Peyer's patch (tissue), 4 donors: ENCODE data around the gene VTI1A. TPM values are rescaled to one million over a fixed set of nuclear protein-coding genes. Genes with fewer than 3 reads are reported as not detected.
A peak's percentile ranks its signal among the peaks of the same experiment; 100 is the strongest.

ENCODE experiments used
- DNase-seq, 3 donors: peaks; one replicate each; pipeline ENCODE4 v3.0.0-alpha.2; 2017 to 2019
- H3K27ac ChIP-seq, 4 donors: fragments of 200-600 bp; sonication (generic); one replicate each; pipeline ENCODE4 v1.5.1; 2016 to 2019
- H3K27me3 ChIP-seq, 2 donors: fragments of 200-600 bp; sonication (generic); one replicate each; pipeline ENCODE4 v1.5.1; 2019
- H3K36me3 ChIP-seq, 3 donors: fragments of 200-600 bp; sonication (generic); one replicate each; pipeline ENCODE4 v1.5.1; 2016 to 2019
- H3K4me1 ChIP-seq, 4 donors: fragments of 200-600 bp; sonication (generic); one replicate each; pipeline ENCODE4 v1.5.1; 2016 to 2019
- H3K4me3 ChIP-seq, 4 donors: fragments of 200-600 bp; sonication (generic); 1 replicate in 3 of 4; 2 replicates in 1 of 4; pipeline ENCODE4 v1.5.1; 2016 to 2019; ENCODE audit warnings: mild to moderate bottlenecking in 1 of 4
- H3K9me3 ChIP-seq, 4 donors: fragments of 200-600 bp; sonication (generic); one replicate each; pipeline ENCODE4 v1.5.1; 2016 to 2019; ENCODE audit warnings: mild to moderate bottlenecking in 1 of 4
- POLR2A ChIP-seq, 2 donors: fragments of 450-650 bp; IDR thresholded peaks; one replicate each; pipeline ENCODE4 v1.5.1; 2017; ENCODE audit warnings: antibody characterized with exemption in 2 of 2, mild to moderate bottlenecking in 2 of 2, moderate library complexity in 2 of 2
- total RNA-seq, 4 donors: library from RNA; depleted of rRNA; stranded (reverse); fragments of >200 nt; gene quantifications; one replicate each; pipeline ENCODE4 v1.1.0, GENCODE V29; 2016
- TF ChIP-seq, protein P1 (sequence below), 6 experiments: fragments of 450-650 bp in 4 of 6; fragments of 200-600 bp in 2 of 6; sonication (generic) in 1 of 6; IDR thresholded peaks; one replicate each; pipeline ENCODE4 v1.5.1; 2017 to 2019; ENCODE audit warnings: antibody characterized with exemption in 6 of 6, mild to moderate bottlenecking in 3 of 6, moderate library complexity in 1 of 6

VTI1A gene
- total RNA-seq, 4 donors from 2014 or later, result 97.2 to 710 (median 170) TPM

DNA sequence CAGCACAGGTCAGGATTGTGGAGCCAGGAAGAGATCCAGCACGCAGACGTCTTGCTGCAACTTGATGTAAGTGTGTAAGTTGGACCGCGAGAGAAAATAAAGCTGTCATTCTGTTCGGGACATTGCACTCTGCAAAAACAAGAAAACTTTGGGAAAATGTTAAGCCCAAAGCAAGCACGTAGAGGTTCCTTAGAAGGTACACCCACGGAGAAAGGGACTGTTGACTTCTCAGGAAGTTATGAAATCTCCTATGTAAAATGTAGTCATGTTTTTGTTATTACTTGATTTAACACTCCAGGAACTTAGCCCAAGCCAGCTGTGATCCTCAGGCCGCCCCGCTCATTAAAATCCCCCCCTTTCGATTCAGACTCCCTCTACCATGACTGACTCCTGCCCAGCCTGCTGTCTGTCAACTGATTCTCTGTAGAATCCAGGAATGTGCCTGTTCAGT is 307.0 kb downstream of the VTI1A start:
- H3K9me3 ChIP-seq, result no peaks in the 10 kb centered on the region
- no peak overlapping the region for H3K27ac ChIP-seq

DNA sequence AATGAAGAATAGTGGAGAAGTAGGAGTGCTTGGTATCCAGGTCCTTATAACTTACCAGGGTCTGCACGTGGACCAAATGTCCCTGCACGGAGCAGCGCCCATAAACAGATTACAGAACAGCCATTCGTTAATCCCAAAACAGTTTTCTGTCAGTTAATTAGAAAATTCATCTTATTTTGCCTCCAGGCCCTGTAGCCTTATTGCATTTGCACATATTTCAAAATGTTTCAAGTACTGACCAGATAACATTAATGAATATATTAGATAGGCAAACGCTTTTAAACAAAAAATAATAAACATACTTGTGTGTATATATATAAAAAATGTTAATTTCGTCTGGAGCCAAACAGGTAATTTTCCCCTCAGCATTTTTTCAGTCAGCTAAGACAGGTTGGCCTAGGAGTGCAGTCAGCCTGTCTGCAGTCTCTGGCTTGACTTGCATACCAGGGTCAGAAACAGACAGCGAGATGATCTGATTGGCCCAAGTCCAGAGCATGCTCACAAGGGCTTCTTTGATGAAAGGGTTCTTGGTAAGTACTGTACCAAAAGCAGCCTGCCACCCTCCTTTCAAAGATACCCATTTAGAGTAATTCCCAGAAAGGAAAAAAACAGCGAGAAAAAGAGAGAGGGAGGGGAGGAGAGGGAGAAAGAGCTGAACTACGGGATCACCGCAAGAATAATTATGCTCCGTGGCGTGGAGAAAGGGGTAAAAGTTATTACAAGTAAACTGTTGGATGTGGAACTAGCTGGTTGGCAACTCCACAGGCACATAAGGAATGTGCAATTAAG is 308.6 kb downstream of the VTI1A start:
- Histone ChIP-seq H3K27me3 (no peaks in the 10 kb centered on the region), H3K4me1 (peaks cover 0 to 24% (median 0%) of the 10 kb centered on the region in 4 donors), H3K4me3 (no peak overlapping the region), H3K36me3 (no peaks in the 10 kb centered on the region), H3K27ac (peak overlapping the region in 1 of 4 donors; percentile 22), H3K9me3 (no peaks in the 10 kb centered on the region)
- TF ChIP-seq, protein P1, sequence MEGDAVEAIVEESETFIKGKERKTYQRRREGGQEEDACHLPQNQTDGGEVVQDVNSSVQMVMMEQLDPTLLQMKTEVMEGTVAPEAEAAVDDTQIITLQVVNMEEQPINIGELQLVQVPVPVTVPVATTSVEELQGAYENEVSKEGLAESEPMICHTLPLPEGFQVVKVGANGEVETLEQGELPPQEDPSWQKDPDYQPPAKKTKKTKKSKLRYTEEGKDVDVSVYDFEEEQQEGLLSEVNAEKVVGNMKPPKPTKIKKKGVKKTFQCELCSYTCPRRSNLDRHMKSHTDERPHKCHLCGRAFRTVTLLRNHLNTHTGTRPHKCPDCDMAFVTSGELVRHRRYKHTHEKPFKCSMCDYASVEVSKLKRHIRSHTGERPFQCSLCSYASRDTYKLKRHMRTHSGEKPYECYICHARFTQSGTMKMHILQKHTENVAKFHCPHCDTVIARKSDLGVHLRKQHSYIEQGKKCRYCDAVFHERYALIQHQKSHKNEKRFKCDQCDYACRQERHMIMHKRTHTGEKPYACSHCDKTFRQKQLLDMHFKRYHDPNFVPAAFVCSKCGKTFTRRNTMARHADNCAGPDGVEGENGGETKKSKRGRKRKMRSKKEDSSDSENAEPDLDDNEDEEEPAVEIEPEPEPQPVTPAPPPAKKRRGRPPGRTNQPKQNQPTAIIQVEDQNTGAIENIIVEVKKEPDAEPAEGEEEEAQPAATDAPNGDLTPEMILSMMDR (IDR thresholded peaks at IDR 0.05), result no peak
- TF ChIP-seq POLR2A (IDR thresholded peaks at IDR 0.05), result no peak
- no peak for DNase-seq

More for the DNA sequence above, 307.0 kb downstream of the VTI1A start:
- Histone ChIP-seq H3K27me3 (no peaks in the 10 kb centered on the region), H3K36me3 (no peaks in the 10 kb centered on the region), H3K4me1 (peaks cover 0 to 30% (median 0%) of the 10 kb centered on the region in 4 donors), H3K4me3 (no peak overlapping the region)
- no peak for DNase-seq
- TF ChIP-seq POLR2A (IDR thresholded peaks at IDR 0.05), result no peak
- TF ChIP-seq, protein P1 (IDR thresholded peaks at IDR 0.05), result no peak

DNA sequence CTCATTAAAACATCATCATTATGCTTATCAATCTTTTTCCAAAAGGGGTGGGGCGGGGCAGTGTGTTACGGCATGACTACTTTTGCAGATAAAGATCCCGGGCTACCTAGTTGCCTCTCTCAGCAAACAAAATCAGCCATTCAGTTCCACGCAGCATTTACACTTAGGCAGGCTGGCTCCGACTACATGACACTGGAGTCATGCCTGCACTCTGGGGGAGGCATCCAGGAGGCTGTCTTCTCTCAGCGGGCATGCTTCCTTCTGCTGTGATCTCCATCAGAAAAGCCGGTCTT is 309.2 kb downstream of the VTI1A start:
- Histone ChIP-seq H3K9me3 (no peaks in the 10 kb centered on the region), H3K27me3 (no peaks in the 10 kb centered on the region), H3K27ac (peak overlapping the region in 1 of 4 donors; percentile 22), H3K4me1 (peaks cover 0 to 24% (median 0%) of the 10 kb centered on the region in 4 donors), H3K36me3 (no peaks in the 10 kb centered on the region), H3K4me3 (no peak overlapping the region)
- TF ChIP-seq POLR2A (IDR thresholded peaks at IDR 0.05), result no peak
- TF ChIP-seq, protein P1 (IDR thresholded peaks at IDR 0.05), result no peak
- DNase-seq, result peak in 2 of 3 donors; percentile 53 to 54

DNA sequence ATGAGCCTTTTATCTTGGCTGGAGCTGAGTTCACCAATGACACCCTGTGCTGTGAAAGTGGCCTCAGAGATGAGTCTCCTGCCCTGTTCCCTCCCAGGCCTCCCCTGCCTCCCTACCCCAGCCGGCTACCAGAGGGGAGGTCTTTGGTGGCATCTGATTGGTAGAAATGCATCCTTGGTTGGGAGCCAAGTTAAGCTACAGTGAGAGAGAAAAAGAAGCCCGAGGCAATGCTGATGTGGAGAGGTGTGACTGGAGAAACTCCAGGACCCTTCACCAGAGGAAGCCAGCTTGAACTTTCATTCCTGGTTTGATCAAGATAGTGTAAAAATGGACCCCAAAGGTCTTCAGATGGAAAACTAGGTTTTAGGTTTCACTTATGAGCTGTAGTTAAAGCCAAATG is 311.9 kb downstream of the VTI1A start:
- peaks cover 0 to 18% (median 0%) of the 10 kb centered on the region in 4 donors for H3K4me1 ChIP-seq
- no peak for TF ChIP-seq POLR2A (IDR thresholded peaks at IDR 0.05)
- TF ChIP-seq, protein P1 (IDR thresholded peaks at IDR 0.05), result no peak

DNA sequence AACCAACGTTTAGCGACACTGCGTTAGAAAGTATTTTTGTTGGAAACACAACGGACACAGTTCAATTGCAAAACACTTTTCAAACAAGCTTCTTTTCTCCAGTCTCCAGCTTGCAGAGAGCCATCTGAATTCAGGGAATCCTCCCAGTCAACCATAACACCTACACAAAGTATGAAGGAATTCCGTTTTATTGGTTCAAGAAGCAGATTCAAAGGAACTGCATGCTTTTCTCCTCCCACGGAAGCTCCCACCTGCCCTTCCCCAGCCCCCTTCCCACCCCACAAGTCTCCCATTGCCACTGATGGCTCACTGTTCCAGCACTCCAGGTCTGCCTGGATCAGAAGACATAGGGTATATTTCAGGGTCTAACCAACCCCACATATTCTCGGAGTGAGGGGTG is 312.5 kb downstream of the VTI1A start:
- Histone ChIP-seq H3K27ac (no peak overlapping the region), H3K36me3 (no peaks in the 10 kb centered on the region), H3K27me3 (no peaks in the 10 kb centered on the region), H3K4me1 (peaks cover 0 to 18% (median 0%) of the 10 kb centered on the region in 4 donors), H3K9me3 (no peaks in the 10 kb centered on the region), H3K4me3 (no peak overlapping the region)
- no peak for DNase-seq
- TF ChIP-seq, protein P1 (IDR thresholded peaks at IDR 0.05), result no peak
- TF ChIP-seq POLR2A (IDR thresholded peaks at IDR 0.05), result no peak

More for the DNA sequence above, 311.9 kb downstream of the VTI1A start:
- no peaks in the 10 kb centered on the region for H3K9me3 ChIP-seq
- no peaks in the 10 kb centered on the region for H3K27me3 ChIP-seq
- no peak overlapping the region for H3K4me3 ChIP-seq
- H3K27ac ChIP-seq, result no peak overlapping the region
- H3K36me3 ChIP-seq, result no peaks in the 10 kb centered on the region
- DNase-seq, result no peak
